T-helper 1 cell treated with Interleukin-12 subunit alpha and Interleukin-12 subunit beta and Interleukin-4 antibody, amounts not matched to agents 30 μg/mL and 1 μg/mL, for 36 hours (primary cell): ENCODE measurements around the gene SLC7A6OS.
"Not testable (repeated sequence)": the region's sequence is repeated elsewhere in the genome, so short reads cannot be mapped to it uniquely, and the experiment has no call there.

ENCODE experiments used
- H3K27ac Mint-ChIP-seq: one replicate; pipeline ENCODE4 v1.8.0; 2021; ENCODE audit warnings: mild to moderate bottlenecking, mixed read lengths
- H3K27me3 Mint-ChIP-seq: one replicate; pipeline ENCODE4 v1.8.0; 2021; ENCODE audit warnings: low read depth, mixed read lengths
- H3K36me3 Mint-ChIP-seq: one replicate; pipeline ENCODE4 v1.8.0; 2021; ENCODE audit warnings: low read depth, mixed read lengths
- H3K4me1 Mint-ChIP-seq: one replicate; pipeline ENCODE4 v1.8.0; 2021; ENCODE audit warnings: low read depth, mixed read lengths
- H3K4me3 Mint-ChIP-seq: one replicate; pipeline ENCODE4 v1.8.0; 2021; ENCODE audit warnings: mild to moderate bottlenecking, moderate library complexity, mixed read lengths
- H3K9me3 Mint-ChIP-seq: one replicate; pipeline ENCODE4 v1.8.0; 2021; ENCODE audit warnings: mixed read lengths

The SLC7A6OS gene

GRCh38 chr16:68298312-68298711, 12.4 kb downstream of the SLC7A6OS start:
- peaks cover 24% of the 10 kb centered on the region for H3K4me1 Mint-ChIP-seq
- no peak overlapping the region for H3K27ac Mint-ChIP-seq
- H3K9me3 Mint-ChIP-seq, result no peaks in the 10 kb centered on the region
- H3K4me3 Mint-ChIP-seq, result no peak overlapping the region
- no peaks in the 10 kb centered on the region for H3K27me3 Mint-ChIP-seq
- peaks cover 78% of the 10 kb centered on the region for H3K36me3 Mint-ChIP-seq

- H3K4me1 Mint-ChIP-seq, result peaks cover 24% of the 10 kb centered on the region
- no peak overlapping the region for H3K27ac Mint-ChIP-seq
Measured at GRCh38 chr16:68297908-68298307, 12.8 kb downstream of the SLC7A6OS start.

GRCh38 chr16:68296693-68297092, 14.1 kb downstream of the SLC7A6OS start:
- no peaks in the 10 kb centered on the region for H3K9me3 Mint-ChIP-seq
- H3K4me1 Mint-ChIP-seq, result peaks cover 28% of the 10 kb centered on the region
- H3K4me3 Mint-ChIP-seq, result no peak overlapping the region
- H3K27me3 Mint-ChIP-seq, result no peaks in the 10 kb centered on the region
- peak overlapping the region; percentile 18 for H3K27ac Mint-ChIP-seq
- H3K36me3 Mint-ChIP-seq, result peaks cover 79% of the 10 kb centered on the region

More at GRCh38 chr16:68297908-68298307, 12.8 kb downstream of the SLC7A6OS start:
- no peaks in the 10 kb centered on the region for H3K27me3 Mint-ChIP-seq
- H3K4me3 Mint-ChIP-seq, result no peak overlapping the region
- peaks cover 78% of the 10 kb centered on the region for H3K36me3 Mint-ChIP-seq
- no peaks in the 10 kb centered on the region for H3K9me3 Mint-ChIP-seq

- H3K4me3 Mint-ChIP-seq, result no peak overlapping the region
- H3K4me1 Mint-ChIP-seq, result peaks cover 30% of the 10 kb centered on the region
- no peaks in the 10 kb centered on the region for H3K27me3 Mint-ChIP-seq
- no peaks in the 10 kb centered on the region for H3K9me3 Mint-ChIP-seq
- H3K36me3 Mint-ChIP-seq, result peaks cover 79% of the 10 kb centered on the region
- H3K27ac Mint-ChIP-seq, result no peak overlapping the region
Measured at GRCh38 chr16:68296291-68296690, 14.5 kb downstream of the SLC7A6OS start.

- peak overlapping the region; percentile 33 for H3K4me3 Mint-ChIP-seq
- peaks cover 51% of the 10 kb centered on the region for H3K4me1 Mint-ChIP-seq
- no peaks in the 10 kb centered on the region for H3K9me3 Mint-ChIP-seq
- peak overlapping the region; percentile 79 for H3K27ac Mint-ChIP-seq
- peaks cover 74% of the 10 kb centered on the region for H3K36me3 Mint-ChIP-seq
- no peaks in the 10 kb centered on the region for H3K27me3 Mint-ChIP-seq
Measured at GRCh38 chr16:68292425-68292824, 18.3 kb downstream of the SLC7A6OS start.

GRCh38 chr16:68291227-68291626, 19.5 kb downstream of the SLC7A6OS start:
- Mint-ChIP-seq H3K36me3 (peaks cover 72% of the 10 kb centered on the region), H3K9me3 (no peaks in the 10 kb centered on the region), H3K4me1 (peaks cover 60% of the 10 kb centered on the region), H3K27ac (peak overlapping the region; percentile 79), H3K4me3 (no peak overlapping the region), H3K27me3 (no peaks in the 10 kb centered on the region)

GRCh38 chr16:68290450-68290849, 20.3 kb downstream of the SLC7A6OS start:
- H3K36me3 Mint-ChIP-seq, result peaks cover 69% of the 10 kb centered on the region

GRCh38 chr16:68289621-68290329, 21.0 kb downstream of the SLC7A6OS start:
- peak overlapping the region; percentile 77 for H3K4me3 Mint-ChIP-seq

More at GRCh38 chr16:68290450-68290849, 20.3 kb downstream of the SLC7A6OS start:
- no peaks in the 10 kb centered on the region for H3K27me3 Mint-ChIP-seq
- H3K4me1 Mint-ChIP-seq, result peaks cover 67% of the 10 kb centered on the region
- H3K27ac Mint-ChIP-seq, result peak overlapping the region; percentile 92
- peak overlapping the region; percentile 77 for H3K4me3 Mint-ChIP-seq
- H3K9me3 Mint-ChIP-seq, result no peaks in the 10 kb centered on the region

GRCh38 chr16:68289202-68289601, 21.5 kb downstream of the SLC7A6OS start:
- H3K27ac Mint-ChIP-seq, result peak overlapping the region; percentile 92
- H3K27me3 Mint-ChIP-seq, result no peaks in the 10 kb centered on the region
- H3K36me3 Mint-ChIP-seq, result peaks cover 59% of the 10 kb centered on the region
- H3K9me3 Mint-ChIP-seq, result no peaks in the 10 kb centered on the region
- peaks cover 75% of the 10 kb centered on the region for H3K4me1 Mint-ChIP-seq
- peak overlapping the region; percentile 77 for H3K4me3 Mint-ChIP-seq

More at GRCh38 chr16:68289621-68290329, 21.0 kb downstream of the SLC7A6OS start:
- Mint-ChIP-seq H3K36me3 (peaks cover 65% of the 10 kb centered on the region), H3K9me3 (no peaks in the 10 kb centered on the region), H3K4me1 (peaks cover 71% of the 10 kb centered on the region), H3K27ac (peak overlapping the region; percentile 92), H3K27me3 (no peaks in the 10 kb centered on the region)

- H3K9me3 Mint-ChIP-seq, H3K4me3 Mint-ChIP-seq, H3K27me3 Mint-ChIP-seq: not testable (repeated sequence)
- Mint-ChIP-seq H3K27ac (peak overlapping the region; percentile 81), H3K36me3 (peaks cover 57% of the 10 kb centered on the region), H3K4me1 (peaks cover 77% of the 10 kb centered on the region)
Measured at GRCh38 chr16:68288796-68289195, 21.9 kb downstream of the SLC7A6OS start.

GRCh38 chr16:68288252-68288650, 22.5 kb downstream of the SLC7A6OS start:
- H3K27me3 Mint-ChIP-seq, result no peaks in the 10 kb centered on the region
- peaks cover 79% of the 10 kb centered on the region for H3K4me1 Mint-ChIP-seq
- no peaks in the 10 kb centered on the region for H3K9me3 Mint-ChIP-seq
- H3K27ac Mint-ChIP-seq, result peak overlapping the region; percentile 81
- H3K36me3 Mint-ChIP-seq, result peaks cover 58% of the 10 kb centered on the region
- no peak overlapping the region for H3K4me3 Mint-ChIP-seq

- peaks cover 59% of the 10 kb centered on the region for H3K36me3 Mint-ChIP-seq
- H3K27me3 Mint-ChIP-seq, result no peaks in the 10 kb centered on the region
- peak overlapping the region; percentile 50 for H3K4me3 Mint-ChIP-seq
- peak overlapping the region; percentile 81 for H3K27ac Mint-ChIP-seq
- H3K9me3 Mint-ChIP-seq, result no peaks in the 10 kb centered on the region
- H3K4me1 Mint-ChIP-seq, result peaks cover 82% of the 10 kb centered on the region
Measured at GRCh38 chr16:68287276-68288251, 23.2 kb downstream of the SLC7A6OS start.

- Mint-ChIP-seq H3K4me1 (peaks cover 81% of the 10 kb centered on the region), H3K27me3 (no peaks in the 10 kb centered on the region), H3K27ac (peak overlapping the region; percentile 89), H3K9me3 (no peaks in the 10 kb centered on the region), H3K4me3 (peak overlapping the region; percentile 80), H3K36me3 (peaks cover 58% of the 10 kb centered on the region)
Measured at GRCh38 chr16:68286153-68287074, 24.3 kb downstream of the SLC7A6OS start.

GRCh38 chr16:68285683-68286082, 25.1 kb downstream of the SLC7A6OS start:
- H3K9me3 Mint-ChIP-seq, result no peaks in the 10 kb centered on the region
- peak overlapping the region; percentile 89 for H3K27ac Mint-ChIP-seq
- H3K4me1 Mint-ChIP-seq, result peaks cover 81% of the 10 kb centered on the region
- peaks cover 57% of the 10 kb centered on the region for H3K36me3 Mint-ChIP-seq
- peak overlapping the region; percentile 80 for H3K4me3 Mint-ChIP-seq
- H3K27me3 Mint-ChIP-seq, result no peaks in the 10 kb centered on the region
